Hematopoietic multipotent progenitor cell treated with erythropoietin and hydrocortisone succinate and interleukin-3 and kit ligand, for 17 days (in vitro differentiated cells): ENCODE results near the gene MPZL3.
"Not testable (repeated sequence)": the region's sequence is repeated elsewhere in the genome, so short reads cannot be mapped to it uniquely, and the experiment has no call there.

ENCODE experiments used
- DNase-seq: peaks from one replicate; pipeline ENCODE4 v3.0.0-alpha.2; 2015; ENCODE audit warnings: low spot score

Gene MPZL3

GRCh38 chr11:118183691-118184090, 68.5 kb downstream of the MPZL3 start:
- DNase-seq: not testable (repeated sequence)

GRCh38 chr11:118180300-118180703, 71.9 kb downstream of the MPZL3 start:
- no peak for DNase-seq

GRCh38 chr11:118176778-118177134, 75.4 kb downstream of the MPZL3 start:
- no peak for DNase-seq
